ENCODE measurements around the gene EPN2.

- TF ChIP-seq TAF1 (IDR thresholded peaks at IDR 0.05; ENCODE audit: low read depth, low read length) (no peak), POLR2A (IDR thresholded peaks at IDR 0.05; ENCODE audit: low read depth, low read length) (no peak), PAX5 (IDR thresholded peaks at IDR 0.05; ENCODE audit: insufficient read depth, low read length, severe bottlenecking) (no peak), POLR2AphosphoS5 (IDR thresholded peaks at IDR 0.05; ENCODE audit: low read depth, low read length) (no peak)
These were observed 134.3 kb downstream of the EPN2 start for GRCh38 chr17:19371259-19372010.

Measured in GM12891 (cell line).